ENCODE data around the gene CPVL.

DNA sequence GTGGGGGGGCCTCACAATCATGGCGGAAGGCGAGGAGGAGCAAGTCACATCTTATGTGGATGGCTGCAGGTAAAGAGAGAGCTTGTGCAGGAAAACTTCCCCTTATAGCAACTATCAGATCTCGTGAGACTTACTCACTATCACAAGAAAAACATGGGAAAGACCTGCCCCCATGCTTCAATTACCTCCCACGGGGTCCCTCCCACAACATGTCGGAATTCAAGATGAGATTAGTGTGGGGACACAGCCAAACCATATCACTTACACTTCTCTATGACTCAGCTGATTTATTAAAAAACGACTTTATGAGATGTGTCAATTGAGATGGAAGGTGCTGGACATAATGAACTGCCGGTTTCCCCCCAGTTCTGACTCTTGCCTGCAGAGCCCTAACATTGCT is 24.4 kb upstream of the CPVL start:
- TF ChIP-seq, protein P1, sequence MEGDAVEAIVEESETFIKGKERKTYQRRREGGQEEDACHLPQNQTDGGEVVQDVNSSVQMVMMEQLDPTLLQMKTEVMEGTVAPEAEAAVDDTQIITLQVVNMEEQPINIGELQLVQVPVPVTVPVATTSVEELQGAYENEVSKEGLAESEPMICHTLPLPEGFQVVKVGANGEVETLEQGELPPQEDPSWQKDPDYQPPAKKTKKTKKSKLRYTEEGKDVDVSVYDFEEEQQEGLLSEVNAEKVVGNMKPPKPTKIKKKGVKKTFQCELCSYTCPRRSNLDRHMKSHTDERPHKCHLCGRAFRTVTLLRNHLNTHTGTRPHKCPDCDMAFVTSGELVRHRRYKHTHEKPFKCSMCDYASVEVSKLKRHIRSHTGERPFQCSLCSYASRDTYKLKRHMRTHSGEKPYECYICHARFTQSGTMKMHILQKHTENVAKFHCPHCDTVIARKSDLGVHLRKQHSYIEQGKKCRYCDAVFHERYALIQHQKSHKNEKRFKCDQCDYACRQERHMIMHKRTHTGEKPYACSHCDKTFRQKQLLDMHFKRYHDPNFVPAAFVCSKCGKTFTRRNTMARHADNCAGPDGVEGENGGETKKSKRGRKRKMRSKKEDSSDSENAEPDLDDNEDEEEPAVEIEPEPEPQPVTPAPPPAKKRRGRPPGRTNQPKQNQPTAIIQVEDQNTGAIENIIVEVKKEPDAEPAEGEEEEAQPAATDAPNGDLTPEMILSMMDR (IDR thresholded peaks at IDR 0.05): no peak
- no peak for TF ChIP-seq POLR2A (IDR thresholded peaks at IDR 0.05)

Data from esophagus squamous epithelium (tissue), 4 donors.